Osteoblast (primary cell): ENCODE measurements around the gene APEX1. TPM values are rescaled to one million over a fixed set of nuclear protein-coding genes. Genes with fewer than 3 reads are reported as not detected.
"Not testable (repeated sequence)": the region's sequence is repeated elsewhere in the genome, so short reads cannot be mapped to it uniquely, and the experiment has no call there.

Source experiments
- DNase-seq: peaks from one replicate; pipeline ENCODE4 v3.0.0; 2011; ENCODE audit warnings: low spot score, mixed read lengths; ENCODE audit not compliant: insufficient read length; ENCODE audit errors: missing footprints
- H2AFZ ChIP-seq: 2 replicates; pipeline ENCODE4 v1.6.0; 2011; ENCODE audit warnings: mild to moderate bottlenecking, low read length
- H3K27ac ChIP-seq: 2 replicates; pipeline ENCODE4 v1.5.1; 2011; ENCODE audit warnings: mild to moderate bottlenecking, low read depth, low read length, moderate library complexity
- H3K27me3 ChIP-seq: 2 replicates; pipeline ENCODE4 v1.6.0; 2012; ENCODE audit warnings: mild to moderate bottlenecking, control low read depth, inconsistent platforms, low read length, moderate library complexity; ENCODE audit not compliant: insufficient read depth
- H3K36me3 ChIP-seq: 2 replicates; pipeline ENCODE4 v1.5.1; 2011; ENCODE audit warnings: mild to moderate bottlenecking, low read length, control low read depth, moderate library complexity; ENCODE audit not compliant: insufficient read depth
- H3K4me1 ChIP-seq: 2 replicates; pipeline ENCODE4 v1.5.1; 2011; ENCODE audit warnings: mild to moderate bottlenecking, low read length, control low read depth, moderate library complexity; ENCODE audit not compliant: insufficient read depth
- H3K4me2 ChIP-seq: 2 replicates; pipeline ENCODE4 v1.6.0; 2011; ENCODE audit warnings: mild to moderate bottlenecking, low read length; ENCODE audit not compliant: insufficient read depth
- H3K4me3 ChIP-seq: fragments of 200-600 bp; sonication (generic); 3 replicates; pipeline ENCODE4 v1.5.1; 2012; ENCODE audit warnings: mild to moderate bottlenecking, low read length, inconsistent platforms; ENCODE audit not compliant: insufficient read depth
- H3K79me2 ChIP-seq: 2 replicates; pipeline ENCODE4 v1.6.0; 2012; ENCODE audit warnings: mild to moderate bottlenecking, low read length, control low read depth, inconsistent platforms; ENCODE audit not compliant: insufficient read depth
- H3K9me3 ChIP-seq: 2 replicates; pipeline ENCODE4 v1.5.1; 2011; ENCODE audit warnings: low read depth, low read length, control low read depth
- H4K20me1 ChIP-seq: 2 replicates; pipeline ENCODE4 v1.6.0; 2012; ENCODE audit warnings: mild to moderate bottlenecking, low read length, control low read depth; ENCODE audit not compliant: insufficient read depth
- CTCF ChIP-seq: IDR thresholded peaks from 2 replicates; pipeline ENCODE4 v1.5.1; 2011; ENCODE audit warnings: mild to moderate bottlenecking, low read depth, low read length, moderate library complexity; ENCODE audit errors: extremely low read depth
- total RNA-seq: library from RNA; depleted of rRNA; stranded (reverse); fragments of >200 nt; gene quantifications from 2 replicates; pipeline ENCODE4 v1.2.3, GENCODE V29; 2012

Gene APEX1
- total RNA-seq, 1 donor, result 74.9 TPM

GRCh38 chr14:20440882-20441281 is 14.1 kb upstream of the APEX1 start:
- Histone ChIP-seq H3K36me3 (peaks cover 5% of the 10 kb centered on the region), H3K4me1 (peaks cover 13% of the 10 kb centered on the region), H3K27me3 (no peaks in the 10 kb centered on the region), H3K9me3 (no peaks in the 10 kb centered on the region), H4K20me1 (no peaks in the 10 kb centered on the region), H3K79me2 (no peaks in the 10 kb centered on the region), H2AFZ (peak overlapping the region; percentile 6), H3K27ac (no peak overlapping the region), H3K4me3 (no peak overlapping the region), H3K4me2 (no peak overlapping the region)
- no peak for DNase-seq
- TF ChIP-seq CTCF, result no peak

DNA sequence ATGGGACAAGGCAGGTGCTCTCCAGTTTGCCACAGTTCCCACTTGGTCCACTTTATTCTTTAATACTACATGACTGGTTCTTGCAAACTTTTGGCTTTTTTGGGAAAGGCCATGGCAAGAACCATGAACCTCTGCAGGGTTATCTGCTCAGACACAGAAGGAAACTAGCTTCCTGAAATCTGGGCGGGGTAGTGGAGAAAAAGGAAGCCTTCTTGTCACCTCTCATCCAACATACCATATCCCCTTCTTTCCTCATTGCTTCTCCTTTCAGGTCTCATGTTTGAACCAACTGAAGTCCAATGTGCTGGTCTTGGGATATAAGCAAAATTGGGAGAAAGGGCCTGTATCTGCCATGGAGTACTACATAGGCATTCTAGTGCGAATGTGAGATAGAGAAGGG is 13.6 kb upstream of the APEX1 start:
- no peaks in the 10 kb centered on the region for H3K79me2 ChIP-seq
- no peak for DNase-seq
- H4K20me1 ChIP-seq, result no peaks in the 10 kb centered on the region
- H3K9me3 ChIP-seq, result no peaks in the 10 kb centered on the region
- H3K4me3 ChIP-seq, result no peak overlapping the region
- H3K27me3 ChIP-seq, result no peaks in the 10 kb centered on the region
- H3K4me1 ChIP-seq, result peaks cover 8% of the 10 kb centered on the region
- no peak for TF ChIP-seq CTCF
- H2AFZ ChIP-seq, result no peak overlapping the region
- no peak overlapping the region for H3K27ac ChIP-seq
- no peak overlapping the region for H3K4me2 ChIP-seq
- peaks cover 10% of the 10 kb centered on the region for H3K36me3 ChIP-seq

- H4K20me1 ChIP-seq, H3K9me3 ChIP-seq, H3K27me3 ChIP-seq, H2AFZ ChIP-seq, H3K4me3 ChIP-seq, H3K79me2 ChIP-seq, H3K4me1 ChIP-seq, H3K4me2 ChIP-seq, H3K27ac ChIP-seq, DNase-seq: not testable (repeated sequence)
- H3K36me3 ChIP-seq, result peaks cover 27% of the 10 kb centered on the region
Measured at GRCh38 chr14:20443650-20444049, 11.4 kb upstream of the APEX1 start.

- H3K4me1 ChIP-seq, result no peaks in the 10 kb centered on the region
- H3K27me3 ChIP-seq, result no peaks in the 10 kb centered on the region
- H2AFZ ChIP-seq, result no peak overlapping the region
- no peak overlapping the region for H3K4me2 ChIP-seq
- H4K20me1 ChIP-seq, result no peaks in the 10 kb centered on the region
- no peak overlapping the region for H3K4me3 ChIP-seq
- no peaks in the 10 kb centered on the region for H3K9me3 ChIP-seq
- H3K27ac ChIP-seq, result no peak overlapping the region
- H3K79me2 ChIP-seq, result no peaks in the 10 kb centered on the region
- no peak for TF ChIP-seq CTCF
- H3K36me3 ChIP-seq, result peaks cover 54% of the 10 kb centered on the region
- no peak for DNase-seq
Measured at GRCh38 chr14:20446889-20447288, 8.1 kb upstream of the APEX1 start.

DNA sequence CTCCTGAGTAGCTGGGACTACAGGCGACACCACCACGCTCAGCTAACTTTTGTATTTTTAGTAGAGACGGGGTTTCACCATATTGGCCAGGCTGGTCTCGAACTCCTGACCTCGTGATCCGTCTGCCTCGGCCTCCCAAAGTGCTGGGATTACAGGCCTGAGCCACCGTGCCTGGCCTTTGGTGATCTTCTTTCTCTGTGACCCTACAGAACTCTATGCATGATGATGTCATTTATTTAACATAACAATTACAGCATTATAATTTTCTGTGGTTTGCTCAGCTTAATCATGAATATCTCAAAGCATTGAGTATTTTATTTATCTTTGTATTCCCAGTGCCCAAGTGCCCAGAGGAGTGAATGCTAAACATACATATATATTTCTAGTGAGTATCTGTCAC is 2.2 kb upstream of the APEX1 start:
- H3K4me2 ChIP-seq, DNase-seq, H2AFZ ChIP-seq, H3K4me3 ChIP-seq, H3K27me3 ChIP-seq, H4K20me1 ChIP-seq, H3K27ac ChIP-seq, H3K9me3 ChIP-seq: not testable (repeated sequence)
- Histone ChIP-seq H3K36me3 (peaks cover 51% of the 10 kb centered on the region), H3K79me2 (peaks cover 37% of the 10 kb centered on the region), H3K4me1 (peaks cover 18% of the 10 kb centered on the region)
